Measurements from ENCODE around the gene ACP7. TPM values are rescaled to one million over a fixed set of nuclear protein-coding genes. Genes with fewer than 3 reads are reported as not detected.

ACP7 gene
- total RNA-seq, 1 experiment from 2014 or later: 0.15 TPM

DNA sequence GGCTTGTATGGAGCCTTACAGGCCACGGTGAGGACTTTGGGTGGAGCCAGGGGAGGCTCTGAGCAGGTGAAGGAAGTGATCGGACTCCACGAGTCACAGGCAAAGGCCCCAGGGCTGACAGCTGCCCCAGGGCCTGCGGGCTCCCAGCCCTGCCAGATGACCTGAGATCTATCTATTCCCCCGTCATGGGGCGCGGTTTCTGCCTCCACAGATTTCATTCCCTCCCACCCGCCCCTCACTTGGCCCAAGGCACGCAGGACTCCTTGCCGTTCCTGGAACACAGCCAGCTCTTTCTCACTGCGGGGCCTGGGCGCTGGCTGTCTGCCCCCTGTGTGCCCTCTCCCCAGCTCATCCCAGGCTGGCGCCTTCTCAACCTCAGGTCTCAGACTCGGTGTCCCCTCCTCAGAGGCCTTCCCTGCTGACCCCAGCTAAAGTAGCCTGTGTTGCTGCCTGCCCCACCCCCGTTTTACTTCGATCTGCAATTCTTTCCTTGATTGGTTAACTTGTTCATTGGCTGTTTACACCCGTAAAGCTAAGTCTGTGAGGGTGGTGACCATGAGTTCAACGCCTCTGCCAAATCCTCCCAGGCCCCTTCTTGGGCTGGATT lies 27.5 kb downstream of the ACP7 start:
- Mint-ChIP-seq H3K27me3 (ENCODE audit: low read depth) (peaks cover 9% of the 10 kb centered on the region), H3K9me3 (no peaks in the 10 kb centered on the region), H3K4me3 (no peak overlapping the region), H3K36me3 (ENCODE audit: insufficient read depth in 1 of 3, low read depth in 3 of 3) (no peaks in the 10 kb centered on the region), H3K27ac (peak overlapping the region in 2 of 3 experiments; percentile 37 to 54; a peak in 3 of 7 replicates), H3K4me1 (peaks cover 4 to 7% of the 10 kb centered on the region in 2 experiments)
- Histone ChIP-seq H2BK120ac (ENCODE audit: low read depth, low read length, poor library complexity, severe bottlenecking) (no peak overlapping the region), H3K56ac (ENCODE audit: insufficient read length, low read depth, low read length) (no peak overlapping the region), H3K4me1 (ENCODE audit: insufficient read depth, low read length) (no peaks in the 10 kb centered on the region), H3K27me3 (ENCODE audit: insufficient read depth, low read length) (no peaks in the 10 kb centered on the region), H2BK5ac (ENCODE audit: insufficient read length, low read length) (no peak overlapping the region), H3K79me2 (ENCODE audit: insufficient read depth, low read length) (no peaks in the 10 kb centered on the region), H4K8ac (replicated peaks; ENCODE audit: insufficient read length, low read depth, low read length) (no peak overlapping the region), H4K20me1 (ENCODE audit: control insufficient read depth, insufficient read depth, insufficient read length) (no peaks in the 10 kb centered on the region), H2BK15ac (ENCODE audit: low read depth, low read length) (no peak overlapping the region), H2AK5ac (ENCODE audit: insufficient read length, low read length) (no peak overlapping the region), H3K23me2 (ENCODE audit: insufficient read length, low read depth, low read length, poor library complexity, severe bottlenecking) (no peaks in the 10 kb centered on the region), H3T11ph (ENCODE audit: low read length) (no peak overlapping the region), H4K5ac (ENCODE audit: insufficient read length, low read depth, low read length) (no peak overlapping the region), H3K18ac (ENCODE audit: insufficient read length, low read depth, low read length) (no peak overlapping the region), H2AFZ (ENCODE audit: low read length) (no peak overlapping the region), H3K27ac (ENCODE audit: insufficient read length, low read depth, low read length) (no peak overlapping the region), H3K79me1 (ENCODE audit: insufficient read depth, low read depth, low read length, poor library complexity, severe bottlenecking) (no peaks in the 10 kb centered on the region), H3K23ac (ENCODE audit: insufficient read length, low read depth, low read length) (no peak overlapping the region), H4K91ac (ENCODE audit: insufficient read length, low read depth, low read length) (no peak overlapping the region), H2BK12ac (ENCODE audit: insufficient read length, low read depth, low read length) (no peak overlapping the region), H3K4me2 (ENCODE audit: insufficient read depth, insufficient read length, low read length) (no peak overlapping the region), H3K9ac (ENCODE audit: extremely low read depth, insufficient read length, low read length) (no peak overlapping the region), H3K4ac (ENCODE audit: low read depth, low read length) (no peak overlapping the region), H2BK20ac (ENCODE audit: low read depth, low read length, poor library complexity, severe bottlenecking) (no peak overlapping the region), H3K9me3 (ENCODE audit: control insufficient read depth, low read depth, low read length) (no peaks in the 10 kb centered on the region), H3K14ac (ENCODE audit: insufficient read depth, low read length) (no peak overlapping the region; the same call in 1 of the 2 replicates)
- no peak for DNase-seq
- no peak for TF ChIP-seq CTCF (conservative IDR thresholded peaks at IDR 0.05)
- no CpG with 5 or more reads among the region's 18 CpGs for WGBS (ENCODE audit: extremely low coverage, insufficient read length, low lambda C conversion rate)

All from H9 (cell line).